ENCODE data around the gene THADA.
"Not testable (repeated sequence)": the region's sequence is repeated elsewhere in the genome, so short reads cannot be mapped to it uniquely, and the experiment has no call there.

Gene THADA

DNA sequence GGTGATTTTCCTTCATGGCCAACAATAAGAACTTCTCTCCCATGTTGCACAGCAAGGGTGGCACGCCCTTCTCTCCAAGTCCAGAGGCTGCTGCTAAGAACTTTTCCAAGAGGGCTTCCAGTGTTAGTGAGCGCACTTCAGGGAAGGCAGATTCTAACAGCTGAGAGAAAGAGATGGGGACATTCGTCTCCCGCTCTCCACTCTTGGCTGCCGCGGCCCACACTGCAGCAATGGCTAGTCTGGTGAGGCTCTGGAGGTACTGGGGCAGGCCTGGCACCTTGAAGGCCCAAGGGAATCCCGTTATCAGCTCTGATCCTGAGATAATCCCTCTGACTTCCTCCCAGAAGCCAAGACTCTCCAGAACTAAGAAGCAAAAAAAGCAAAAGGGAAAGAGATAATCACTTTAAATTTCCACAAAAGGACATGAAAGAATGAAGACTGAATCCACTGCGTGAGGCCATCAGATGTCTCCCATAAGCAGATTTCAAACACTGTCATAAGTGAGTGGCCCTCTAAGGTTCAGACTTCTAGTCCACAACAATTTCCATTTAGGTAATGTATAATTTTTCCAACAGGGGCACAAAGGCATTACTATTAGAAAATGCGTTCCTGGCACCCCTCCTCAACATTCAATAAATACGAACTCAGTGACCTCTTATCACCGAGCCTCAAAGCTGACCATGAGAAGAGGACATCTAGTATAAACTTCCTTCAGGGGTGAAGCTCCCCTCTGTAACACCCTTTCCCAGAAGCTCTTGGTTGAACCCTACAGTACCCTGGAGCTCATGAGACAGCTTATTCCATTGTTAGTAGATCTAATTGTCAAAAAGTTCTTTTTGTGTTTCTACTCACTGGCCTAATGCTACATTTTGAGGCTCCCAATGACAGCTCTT, 302.7 kb downstream of the THADA start:
- no peak for DNase-seq (ENCODE audit: low read depth)

DNA sequence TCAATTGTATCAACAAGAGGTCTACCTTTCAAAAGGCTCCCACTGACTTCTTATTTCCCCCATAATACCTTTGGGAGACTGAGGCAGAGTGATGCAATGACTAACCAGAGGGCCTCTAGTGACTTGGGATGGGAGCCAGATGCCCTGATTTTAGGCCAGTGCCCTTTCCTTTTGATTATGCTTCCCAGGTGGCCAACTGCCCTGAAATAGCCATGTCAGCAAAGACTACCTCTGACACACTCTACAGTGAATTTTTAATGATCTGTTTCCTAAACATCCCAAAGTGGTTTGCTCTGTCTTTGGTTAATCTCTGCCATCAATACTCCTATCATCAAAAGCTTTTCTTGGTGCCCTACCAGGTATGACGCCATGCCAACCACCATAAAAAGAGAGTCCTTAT, 303.5 kb downstream of the THADA start:
- DNase-seq (ENCODE audit: low read depth) = no peak
- TF ChIP-seq, protein P1, sequence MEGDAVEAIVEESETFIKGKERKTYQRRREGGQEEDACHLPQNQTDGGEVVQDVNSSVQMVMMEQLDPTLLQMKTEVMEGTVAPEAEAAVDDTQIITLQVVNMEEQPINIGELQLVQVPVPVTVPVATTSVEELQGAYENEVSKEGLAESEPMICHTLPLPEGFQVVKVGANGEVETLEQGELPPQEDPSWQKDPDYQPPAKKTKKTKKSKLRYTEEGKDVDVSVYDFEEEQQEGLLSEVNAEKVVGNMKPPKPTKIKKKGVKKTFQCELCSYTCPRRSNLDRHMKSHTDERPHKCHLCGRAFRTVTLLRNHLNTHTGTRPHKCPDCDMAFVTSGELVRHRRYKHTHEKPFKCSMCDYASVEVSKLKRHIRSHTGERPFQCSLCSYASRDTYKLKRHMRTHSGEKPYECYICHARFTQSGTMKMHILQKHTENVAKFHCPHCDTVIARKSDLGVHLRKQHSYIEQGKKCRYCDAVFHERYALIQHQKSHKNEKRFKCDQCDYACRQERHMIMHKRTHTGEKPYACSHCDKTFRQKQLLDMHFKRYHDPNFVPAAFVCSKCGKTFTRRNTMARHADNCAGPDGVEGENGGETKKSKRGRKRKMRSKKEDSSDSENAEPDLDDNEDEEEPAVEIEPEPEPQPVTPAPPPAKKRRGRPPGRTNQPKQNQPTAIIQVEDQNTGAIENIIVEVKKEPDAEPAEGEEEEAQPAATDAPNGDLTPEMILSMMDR (conservative IDR thresholded peaks at IDR 0.05; ENCODE audit: low read depth, low read length) = no peak
- no peak overlapping the region for H3K4me3 ChIP-seq (ENCODE audit: low read length)

More for the DNA sequence above, 302.7 kb downstream of the THADA start:
- TF ChIP-seq, protein P1 (conservative IDR thresholded peaks at IDR 0.05; ENCODE audit: low read depth, low read length) = no peak
- no peak overlapping the region for H3K4me3 ChIP-seq (ENCODE audit: low read length)

DNA sequence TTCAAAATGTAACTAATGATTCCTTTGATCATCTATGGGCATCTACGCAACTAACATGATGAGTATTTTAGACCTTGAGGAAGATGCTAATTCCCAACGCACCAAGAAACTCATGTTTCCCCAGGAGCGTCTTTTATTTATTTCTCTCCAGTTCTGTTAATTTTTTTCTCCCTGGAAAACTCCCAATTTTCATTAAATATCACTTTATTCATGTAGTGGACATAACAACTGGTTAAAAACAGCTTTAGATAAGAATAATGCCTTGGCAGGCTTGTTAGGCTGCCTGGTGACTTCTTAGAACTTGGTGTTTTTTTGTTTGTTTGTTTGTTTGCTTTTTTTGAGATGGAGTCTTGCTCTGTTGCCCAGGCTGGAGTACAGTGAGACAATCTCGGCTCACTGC, 306.5 kb downstream of the THADA start:
- TF ChIP-seq, protein P1 (conservative IDR thresholded peaks at IDR 0.05; ENCODE audit: low read depth, low read length) = no peak
- no peak overlapping the region for H3K4me3 ChIP-seq (ENCODE audit: low read length)
- DNase-seq (ENCODE audit: low read depth) = no peak

DNA sequence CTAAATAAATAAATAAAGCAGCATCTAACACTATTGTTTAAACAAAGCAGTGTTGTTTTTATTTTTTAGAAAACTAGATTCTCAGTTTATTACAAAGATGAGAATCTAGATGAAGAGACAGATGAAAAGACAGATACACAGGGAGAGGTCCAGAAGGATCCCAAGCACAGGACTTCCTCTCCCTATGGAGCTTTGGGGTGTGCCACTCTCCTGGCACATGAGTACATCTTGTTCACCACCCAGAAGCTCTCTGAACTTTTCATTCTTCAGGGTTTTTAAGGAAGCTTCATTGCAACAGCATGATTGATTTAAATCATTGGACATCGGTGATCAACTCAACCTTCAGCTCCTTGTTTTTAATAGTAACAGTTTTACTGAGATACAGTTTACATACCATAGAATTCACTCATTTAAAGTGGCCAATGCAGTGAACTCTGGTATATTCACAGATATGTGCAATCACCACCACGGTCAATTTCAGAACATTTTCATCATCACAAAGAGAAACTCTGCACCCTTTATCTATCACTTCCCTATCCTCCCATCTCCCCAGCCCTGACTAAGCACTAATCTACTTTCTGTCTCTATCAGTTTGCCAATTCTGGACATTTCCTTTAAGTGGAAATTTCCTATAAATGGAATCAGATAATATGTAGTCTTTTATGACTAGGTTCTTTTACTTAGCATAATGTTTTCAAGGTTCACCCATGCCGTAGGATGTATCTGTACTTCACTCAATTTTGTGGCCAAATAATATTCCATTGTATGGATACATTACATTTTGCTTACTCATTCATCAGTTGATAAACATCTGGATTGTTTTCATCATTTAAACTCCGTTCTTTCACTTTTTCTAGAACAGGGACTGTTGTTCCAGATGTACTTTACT, 307.2 kb downstream of the THADA start:
- DNase-seq (ENCODE audit: low read depth) = no peak
- TF ChIP-seq, protein P1 (conservative IDR thresholded peaks at IDR 0.05; ENCODE audit: low read depth, low read length) = no peak
- no peak overlapping the region for H3K4me3 ChIP-seq (ENCODE audit: low read length)

DNA sequence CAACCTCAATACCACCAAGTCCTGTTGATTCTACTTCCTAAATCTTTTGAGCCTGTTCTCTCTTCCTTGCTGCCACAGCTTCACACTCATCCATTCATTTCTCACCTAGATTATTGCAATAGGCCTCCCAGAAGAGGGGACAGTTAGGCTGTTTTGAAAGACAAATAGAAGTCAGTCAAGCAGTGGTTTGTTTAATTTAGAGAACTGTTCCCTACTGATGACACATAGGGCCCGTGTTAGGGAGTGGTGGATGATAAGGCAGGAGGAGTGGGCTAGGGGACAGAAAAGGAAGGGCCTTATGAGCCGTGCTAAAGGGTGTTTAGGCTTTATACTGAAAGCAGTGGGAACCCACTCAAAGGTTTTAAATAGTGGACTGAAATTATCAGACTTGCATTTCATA, 309.9 kb downstream of the THADA start:
- H3K4me3 ChIP-seq (ENCODE audit: low read length) = no peak overlapping the region

DNA sequence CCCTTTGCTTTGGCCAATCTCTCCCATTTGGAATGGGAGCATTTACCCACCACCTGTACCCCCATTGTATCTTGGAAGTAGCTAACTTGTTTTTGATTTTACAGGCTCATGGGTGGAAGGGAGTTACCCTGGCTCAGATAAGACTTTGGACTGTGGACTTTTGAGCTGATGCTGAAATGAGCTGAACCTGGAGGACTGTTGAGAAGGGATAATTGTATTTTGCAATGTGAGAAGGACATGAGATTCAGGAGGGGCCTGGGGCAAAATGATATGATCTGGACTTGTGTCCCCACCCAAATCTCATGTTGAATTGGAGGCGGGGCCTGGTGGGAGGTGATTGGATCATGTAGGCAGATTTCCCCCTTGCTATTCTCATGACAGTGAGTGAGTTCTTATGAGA, 310.9 kb downstream of the THADA start:
- no peak overlapping the region for H3K4me3 ChIP-seq (ENCODE audit: low read length)
- no peak for DNase-seq (ENCODE audit: low read depth)
- TF ChIP-seq, protein P1 (conservative IDR thresholded peaks at IDR 0.05; ENCODE audit: low read depth, low read length) = no peak

More for the DNA sequence above, 309.9 kb downstream of the THADA start:
- DNase-seq (ENCODE audit: low read depth) = no peak
- TF ChIP-seq, protein P1 (conservative IDR thresholded peaks at IDR 0.05; ENCODE audit: low read depth, low read length) = no peak

DNA sequence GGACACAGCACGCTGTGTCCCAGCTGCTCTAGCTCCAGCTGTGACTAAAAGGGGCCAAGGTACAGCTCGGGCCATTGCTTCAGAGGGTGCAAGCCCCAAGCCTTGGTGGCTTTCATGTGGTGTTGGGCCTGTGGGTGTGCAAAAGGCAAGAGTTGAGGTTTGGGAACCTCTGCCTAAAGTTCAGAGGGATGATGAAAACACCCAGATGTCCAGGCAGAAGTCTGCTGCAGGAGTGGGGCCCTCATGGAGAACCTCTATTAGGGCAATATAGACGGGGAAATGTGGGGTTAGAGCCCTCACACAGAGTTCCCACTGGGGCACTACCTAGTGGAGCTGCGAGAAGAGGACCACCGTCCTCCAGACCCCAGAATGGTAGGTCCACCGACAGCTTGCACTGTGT, 311.5 kb downstream of the THADA start:
- H3K4me3 ChIP-seq (ENCODE audit: low read length); DNase-seq (ENCODE audit: low read depth): not testable (repeated sequence)

All from retinal pigment epithelial cell (primary cell).